Stimulated activated CD8-positive, alpha-beta memory T cell treated with anti-CD3 and anti-CD28 coated beads, Interleukin-15, amount 100 ng/mL, for 4 hours (primary cell): ENCODE results near the gene PTRH1.

Experiments used
- DNase-seq, 2 donors: peaks; one replicate each; pipeline ENCODE4 v3.0.0-alpha.2; 2020; ENCODE audit warnings: low read depth in 2 of 2

Gene PTRH1

DNA sequence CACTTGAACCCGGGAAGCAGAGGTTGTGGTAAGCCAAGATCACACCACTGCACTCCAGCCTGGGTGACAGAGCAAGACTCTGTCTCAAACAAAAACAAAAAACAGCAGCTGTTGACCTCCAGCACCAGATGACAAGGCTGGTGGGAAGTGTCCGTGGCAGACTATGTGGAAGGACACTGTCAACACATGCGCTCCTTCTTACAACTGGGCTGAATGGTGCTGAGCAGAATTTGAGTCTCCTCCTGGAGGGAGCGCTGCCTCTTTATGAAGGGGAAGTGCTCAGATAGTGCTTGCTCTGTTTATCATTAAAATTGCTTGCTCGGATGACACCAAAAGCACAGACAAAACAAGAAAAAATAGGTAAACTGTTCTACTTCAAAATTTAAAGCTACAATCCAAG is 17.9 kb downstream of the PTRH1 start:
- no peak for DNase-seq

DNA sequence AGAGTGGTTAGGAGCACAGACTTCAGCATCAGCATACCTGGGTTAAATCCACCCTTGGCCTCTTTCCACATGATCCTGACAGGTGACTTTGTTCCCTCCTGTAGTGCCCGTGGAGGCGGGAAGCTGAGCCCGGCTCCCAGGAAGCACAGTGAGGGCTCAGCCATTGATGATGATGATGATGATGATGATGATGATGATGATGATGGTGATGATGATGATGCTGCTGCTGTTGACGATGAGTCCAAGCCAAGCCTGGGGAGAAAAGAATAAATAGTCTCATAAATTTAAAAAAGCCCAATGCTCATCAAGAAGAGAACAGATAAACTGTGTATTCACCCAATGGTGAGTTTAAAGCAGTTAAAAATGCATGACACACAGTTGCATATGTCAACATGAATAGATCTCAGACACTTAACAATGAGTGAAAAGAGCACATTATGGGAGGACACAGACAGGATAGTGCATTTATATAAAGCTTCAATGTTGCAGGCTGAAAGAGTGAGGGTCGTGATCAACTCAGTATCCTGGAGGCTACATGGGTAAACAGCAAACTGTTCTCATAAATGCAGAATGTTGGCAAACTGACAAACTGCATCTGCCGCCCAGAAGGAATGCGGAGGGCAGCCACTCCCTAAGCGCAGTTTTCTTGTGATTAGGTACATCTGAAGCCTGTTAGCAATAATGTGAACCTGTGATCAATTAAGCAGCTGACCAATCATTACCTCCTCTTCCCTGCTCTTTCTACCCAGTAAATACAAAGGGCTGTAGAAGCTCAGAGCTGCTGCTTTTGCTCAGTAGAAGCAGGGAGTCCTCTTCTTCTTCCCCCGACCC is 20.4 kb downstream of the PTRH1 start:
- DNase-seq: no peak

DNA sequence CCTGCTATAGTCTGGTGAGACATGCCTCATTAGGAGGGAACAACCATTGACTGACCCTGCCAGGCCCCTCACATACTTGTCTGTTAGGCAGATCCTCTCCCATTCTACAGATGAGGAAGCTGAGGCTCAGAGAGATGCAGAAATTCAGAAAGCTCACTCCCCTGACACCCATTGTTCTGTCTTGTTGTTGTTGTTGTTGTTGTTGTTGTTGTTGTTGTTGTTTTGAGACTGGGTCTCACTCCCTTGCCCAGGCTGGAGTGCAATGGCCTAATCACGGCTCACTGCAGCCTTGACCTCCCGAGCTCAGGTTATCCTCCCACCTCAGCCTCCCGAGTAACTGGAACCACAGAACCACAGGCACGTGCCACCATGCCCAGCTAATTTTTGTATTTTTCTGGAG is 21.8 kb downstream of the PTRH1 start:
- DNase-seq: no peak

DNA sequence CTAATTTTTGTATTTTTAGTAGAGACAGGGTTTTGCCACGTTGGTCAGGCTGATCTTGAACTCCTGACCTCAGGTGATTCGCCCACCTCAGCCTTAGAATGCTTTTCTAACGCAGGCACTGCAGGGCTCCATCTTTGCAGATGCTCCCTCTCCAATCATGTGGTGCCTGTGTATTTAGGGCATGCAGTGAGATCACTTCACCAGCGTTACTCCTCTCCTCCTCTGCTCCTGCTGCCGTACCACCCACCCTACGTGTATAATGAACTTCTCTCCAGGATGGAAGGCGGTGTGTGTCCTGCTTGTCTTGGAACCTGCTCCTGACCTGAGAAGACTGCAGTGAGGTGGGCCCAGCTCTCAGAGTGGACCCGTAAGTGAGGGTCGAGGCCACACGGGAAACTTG is 22.3 kb downstream of the PTRH1 start:
- no peak for DNase-seq

DNA sequence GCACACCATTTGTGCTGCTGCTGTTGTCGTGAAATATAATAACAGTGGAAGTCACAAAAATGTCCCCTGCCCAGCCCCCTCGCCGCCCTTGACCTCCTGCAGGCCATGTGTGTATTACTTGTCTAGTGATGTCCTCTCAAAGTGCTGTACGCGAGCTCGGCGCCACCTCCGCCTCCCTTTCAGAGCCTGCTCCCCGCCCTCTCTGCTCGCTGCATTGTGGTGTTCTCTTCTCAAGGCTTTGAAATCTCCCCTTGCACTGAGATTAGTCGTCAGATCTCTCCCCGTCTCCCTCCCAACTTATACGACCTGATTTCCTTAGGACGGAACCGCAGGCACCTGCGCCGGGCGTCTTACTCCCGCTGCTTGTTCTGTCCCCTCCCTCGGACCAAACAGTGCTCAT is 23.4 kb downstream of the PTRH1 start:
- DNase-seq: no peak

DNA sequence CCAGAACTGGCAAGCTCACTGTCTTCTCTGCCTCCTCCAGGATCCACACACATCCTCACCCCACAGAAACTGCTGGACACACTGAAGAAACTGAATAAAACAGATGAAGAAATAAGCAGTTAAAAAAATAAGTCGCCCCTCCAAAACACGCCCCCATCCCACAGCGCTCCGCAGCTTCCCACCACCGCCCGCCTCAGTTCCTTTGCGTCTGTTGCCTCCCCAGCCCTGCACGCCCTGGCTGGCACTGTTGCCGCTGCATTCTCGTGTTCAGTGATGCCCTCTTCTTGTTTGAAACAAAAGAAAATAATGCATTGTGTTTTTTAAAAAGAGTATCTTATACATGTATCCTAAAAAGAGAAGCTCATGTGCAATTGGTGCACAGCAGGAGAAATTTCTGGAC is 24.7 kb downstream of the PTRH1 start:
- no peak for DNase-seq

DNA sequence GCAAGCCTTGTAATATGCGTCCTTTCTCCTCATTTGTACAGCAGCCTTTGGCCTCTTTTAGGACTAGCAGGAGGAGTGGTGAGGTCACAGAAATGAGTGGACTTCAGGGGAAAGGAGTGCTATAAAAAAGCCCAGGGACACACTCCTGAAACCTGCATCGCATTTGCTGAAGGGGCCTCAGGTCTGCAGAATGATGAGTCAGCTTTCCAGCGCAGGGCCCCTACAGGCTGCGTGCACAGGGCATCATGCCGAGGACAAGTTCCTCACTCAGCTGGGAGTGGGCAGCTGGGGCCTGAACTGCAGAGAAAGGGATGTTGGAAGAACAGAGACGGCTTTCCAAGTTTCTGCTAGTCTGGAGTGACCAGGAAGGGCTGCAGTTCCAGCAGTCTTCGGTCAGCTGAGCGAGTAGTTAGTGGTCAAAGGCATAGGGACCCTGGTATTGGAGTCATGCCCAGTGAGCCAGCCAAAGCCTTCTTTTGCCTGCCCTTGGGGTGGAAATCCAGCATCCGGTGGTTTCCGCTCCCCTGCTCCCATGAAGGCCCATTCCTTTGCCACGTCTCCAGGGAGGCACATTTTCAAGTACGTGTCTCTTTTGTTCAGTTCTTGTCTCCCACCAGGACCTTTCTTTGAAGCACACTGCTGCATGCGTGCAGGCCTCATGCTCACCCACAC is 26.0 kb downstream of the PTRH1 start:
- DNase-seq: no peak

DNA sequence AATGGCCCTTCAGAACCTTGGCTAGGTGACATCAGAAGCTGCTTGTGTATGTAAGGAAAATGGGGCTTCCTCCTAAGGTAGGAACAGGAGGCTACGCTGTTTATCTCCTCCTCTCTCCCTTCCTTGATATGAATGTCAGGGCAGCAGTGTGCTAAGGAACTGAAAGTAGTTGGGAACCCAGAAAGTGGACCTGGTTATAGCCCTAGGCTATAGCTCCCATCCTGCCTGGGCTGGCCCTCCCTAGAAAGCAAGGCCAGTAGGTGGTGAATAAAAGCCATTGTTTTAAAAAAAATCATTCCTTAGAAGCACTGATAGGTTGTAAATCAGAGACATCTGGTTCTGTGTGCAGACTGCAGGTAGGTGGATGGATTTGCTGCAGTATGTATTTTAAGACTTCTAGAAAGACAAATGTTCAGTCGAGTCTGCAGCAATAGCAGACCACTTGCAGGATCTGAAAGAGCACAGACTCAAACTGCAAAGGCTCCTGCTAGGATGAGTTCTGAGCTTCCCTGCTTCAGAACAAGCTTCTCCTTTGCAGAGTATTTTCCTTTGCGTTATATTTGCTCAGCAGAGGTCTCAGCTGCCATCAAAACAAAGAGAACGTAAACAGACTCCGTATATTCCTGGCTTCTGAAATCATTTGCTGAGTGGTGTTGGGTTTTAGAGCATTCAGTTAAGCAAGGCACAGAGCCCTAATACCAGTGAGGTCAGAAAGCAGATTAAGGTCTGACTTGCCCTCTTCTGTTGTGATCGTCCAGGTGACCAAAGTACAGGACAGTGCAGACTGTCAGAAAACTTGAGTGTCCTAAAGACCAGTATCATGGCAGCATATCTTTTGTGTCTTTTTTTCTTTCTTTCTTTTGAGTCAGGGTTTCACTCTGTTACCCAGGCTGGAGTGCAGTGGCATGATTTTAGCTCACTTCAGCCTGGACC is 28.7 kb downstream of the PTRH1 start:
- DNase-seq: no peak

DNA sequence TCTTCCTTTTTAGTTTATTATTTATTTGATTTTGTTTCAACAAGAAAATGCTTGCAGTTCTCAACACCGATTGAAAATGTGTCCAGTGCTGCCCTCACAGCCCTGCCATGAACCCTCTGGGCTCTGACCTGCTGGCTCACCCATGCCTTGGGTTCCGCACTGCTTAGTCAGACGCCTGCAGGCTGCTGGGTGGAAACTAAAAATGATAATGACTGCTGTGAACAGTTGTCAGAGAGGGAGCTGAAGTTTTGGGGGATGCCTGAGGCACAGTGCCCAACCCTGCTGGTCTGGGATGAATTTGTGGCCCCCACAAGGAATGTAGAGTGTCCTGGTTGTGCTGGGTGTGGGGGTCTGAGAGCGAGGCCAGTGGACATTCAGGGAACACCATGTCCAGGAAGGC is 30.9 kb downstream of the PTRH1 start:
- DNase-seq: no peak

DNA sequence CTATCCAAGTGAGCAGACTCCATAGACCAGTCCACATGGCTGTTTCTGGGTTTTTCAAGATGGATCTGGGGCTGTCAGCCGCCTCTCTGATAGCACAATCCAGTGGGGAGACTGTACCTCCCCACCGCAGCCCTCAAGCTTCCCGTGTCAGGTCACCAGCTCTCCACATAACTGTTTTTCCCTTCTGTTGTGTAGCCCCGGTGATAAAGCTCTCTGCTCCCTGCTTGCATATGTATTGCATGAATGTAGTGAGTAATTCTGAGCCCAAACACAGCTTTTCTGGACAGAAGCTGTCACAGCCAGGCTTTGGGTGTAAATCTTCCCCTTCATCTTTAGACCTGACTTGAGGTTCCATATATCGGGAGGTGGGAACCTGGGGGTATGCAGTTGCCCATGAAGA is 31.7 kb downstream of the PTRH1 start:
- no peak for DNase-seq

DNA sequence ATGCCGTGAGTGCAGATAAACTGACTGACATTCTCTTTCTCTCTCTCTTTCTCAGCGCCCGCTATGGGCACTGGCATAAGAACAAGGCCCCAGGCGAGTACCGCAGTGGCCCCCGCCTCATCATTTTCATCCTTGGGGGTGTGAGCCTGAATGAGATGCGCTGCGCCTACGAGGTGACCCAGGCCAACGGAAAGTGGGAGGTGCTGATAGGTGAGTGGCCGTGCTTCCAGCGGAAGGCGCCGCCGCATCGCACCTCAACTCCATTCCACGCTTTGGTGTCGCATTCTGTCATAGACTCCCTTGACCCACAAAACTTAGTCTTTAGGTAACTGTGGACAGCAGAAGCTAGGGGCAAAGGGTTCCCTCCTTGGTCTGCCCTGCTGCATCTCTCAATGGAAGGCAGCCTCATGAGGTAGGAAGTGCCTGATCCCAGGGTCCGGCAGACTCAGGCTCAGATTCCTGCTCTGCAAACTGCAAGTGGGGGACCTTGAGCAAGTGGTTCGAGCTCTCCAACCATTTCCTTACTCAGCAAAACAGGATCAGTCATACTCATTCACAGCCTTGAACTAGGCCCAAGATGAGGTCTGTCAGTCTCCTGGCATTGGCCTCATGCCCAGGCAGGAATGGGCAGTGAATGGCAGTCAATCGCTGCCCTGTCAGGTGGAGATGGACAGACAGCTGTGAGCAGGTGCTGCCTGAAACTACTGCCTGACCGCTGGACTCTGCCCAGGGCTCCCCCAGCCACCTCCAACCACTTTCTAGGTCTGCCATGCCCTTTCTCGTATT is 32.9 kb downstream of the PTRH1 start:
- no peak for DNase-seq

DNA sequence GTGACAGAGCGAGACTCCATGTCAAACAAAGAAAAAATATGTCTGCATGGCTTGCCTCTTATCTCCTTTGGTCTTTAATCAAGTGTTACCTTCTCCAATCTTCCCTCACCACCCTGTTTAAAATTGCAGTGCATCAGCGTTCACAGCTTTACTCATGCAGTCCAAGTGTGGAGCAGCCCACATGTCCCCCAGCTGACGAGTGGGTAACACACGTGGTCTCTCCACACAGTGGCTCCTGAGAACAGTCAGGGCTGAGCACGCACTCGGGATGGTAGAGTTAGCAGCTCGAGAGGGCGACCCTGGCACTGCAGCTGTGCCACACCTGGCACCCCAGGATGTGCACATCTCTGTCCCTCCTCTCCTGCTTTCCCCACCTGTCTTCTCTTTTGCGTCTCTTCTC is 34.6 kb downstream of the PTRH1 start:
- DNase-seq: no peak

DNA sequence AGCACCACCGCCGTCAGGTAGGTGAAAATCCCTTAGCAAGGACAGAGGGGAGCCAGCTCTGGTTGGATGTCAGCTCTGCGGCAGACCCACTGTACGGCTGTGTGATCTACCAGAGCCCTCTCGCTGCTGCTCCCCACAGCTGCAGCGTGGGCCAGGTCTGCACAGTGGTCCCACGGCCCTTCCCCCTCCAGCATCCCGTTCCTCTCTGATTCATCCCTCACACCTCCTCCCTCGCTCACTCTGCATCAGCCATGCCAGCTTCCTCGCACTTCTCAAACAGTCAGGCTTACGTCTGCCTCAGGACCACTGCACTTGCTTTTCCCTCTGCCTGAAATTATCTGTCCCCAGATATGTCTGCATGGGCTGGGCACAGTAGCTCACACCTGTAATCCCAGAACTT is 35.2 kb downstream of the PTRH1 start:
- DNase-seq: no peak

DNA sequence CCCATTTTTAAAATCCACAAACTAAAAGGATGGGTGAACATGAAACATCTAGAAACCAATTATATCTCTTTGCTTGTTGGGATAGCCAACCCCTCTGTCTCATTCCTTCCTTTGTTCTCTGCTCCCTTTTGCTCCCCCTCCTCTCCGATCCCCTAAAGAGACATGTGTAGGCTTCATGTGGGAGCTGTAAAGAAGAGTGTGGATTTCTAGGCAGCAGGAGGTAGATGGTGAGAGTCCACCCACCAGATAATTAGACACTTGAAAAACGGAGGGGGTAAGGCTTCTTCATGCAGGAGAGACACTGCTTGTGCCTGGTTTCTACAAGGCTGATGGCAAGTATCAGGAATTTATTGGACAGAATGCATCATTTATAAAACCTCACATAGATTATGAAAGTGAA is 36.0 kb downstream of the PTRH1 start:
- DNase-seq: no peak

DNA sequence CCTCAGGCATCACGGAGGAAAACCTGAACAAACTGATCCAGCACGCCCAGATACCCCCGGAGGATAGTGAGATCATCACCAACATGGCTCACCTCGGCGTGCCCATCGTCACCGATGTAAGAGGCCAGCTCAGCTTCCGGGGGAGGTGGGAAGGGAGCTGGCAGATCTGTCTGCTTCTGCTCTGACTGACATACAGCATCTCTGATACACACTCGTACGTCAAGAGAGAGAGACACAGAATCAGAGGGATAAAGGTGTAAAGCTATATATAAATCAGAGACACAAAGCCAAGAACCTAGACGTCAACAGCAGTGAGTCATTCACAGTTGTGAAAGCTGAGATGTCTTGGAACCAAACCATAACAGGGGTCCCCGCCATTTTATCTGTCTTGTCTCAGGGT is 38.8 kb downstream of the PTRH1 start:
- no peak for DNase-seq

DNA sequence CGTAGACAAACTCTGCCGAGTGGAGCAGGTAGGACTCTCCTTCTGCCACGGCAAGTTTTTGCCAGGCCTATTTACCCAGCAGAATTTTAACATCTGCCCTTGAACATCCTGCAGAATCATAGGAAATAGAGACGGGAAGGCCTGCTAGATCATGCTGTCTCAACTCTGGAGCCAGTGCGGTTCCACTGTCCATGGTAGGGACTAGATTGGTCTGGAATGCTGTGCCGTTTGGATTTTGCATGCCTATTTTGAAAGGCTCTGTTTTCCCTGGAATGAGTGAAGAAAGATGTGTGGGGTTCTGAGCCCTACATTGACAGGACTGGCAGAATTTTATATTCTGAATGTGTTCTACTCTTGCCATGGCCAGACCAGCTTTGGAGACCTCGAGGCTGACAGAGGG is 42.2 kb downstream of the PTRH1 start:
- DNase-seq: no peak

DNA sequence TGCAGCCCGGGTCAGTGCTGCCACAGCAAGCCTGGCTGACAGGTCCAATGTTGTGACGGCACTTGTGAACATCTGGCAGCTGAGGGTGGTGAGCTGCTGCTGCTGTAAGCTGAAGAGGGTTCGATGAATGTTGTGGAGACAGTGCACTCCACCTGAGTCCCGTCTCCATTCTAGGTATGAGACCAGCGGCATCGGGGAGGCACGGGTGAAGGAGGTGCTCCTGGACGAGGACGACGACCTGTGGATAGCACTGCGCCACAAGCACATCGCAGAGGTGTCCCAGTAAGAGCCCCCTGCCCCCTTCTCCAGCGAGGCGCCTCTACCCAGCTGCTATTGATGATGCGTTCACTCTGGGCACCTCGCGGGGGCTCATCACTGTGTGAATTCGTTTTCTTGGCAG is 47.6 kb downstream of the PTRH1 start:
- no peak for DNase-seq

DNA sequence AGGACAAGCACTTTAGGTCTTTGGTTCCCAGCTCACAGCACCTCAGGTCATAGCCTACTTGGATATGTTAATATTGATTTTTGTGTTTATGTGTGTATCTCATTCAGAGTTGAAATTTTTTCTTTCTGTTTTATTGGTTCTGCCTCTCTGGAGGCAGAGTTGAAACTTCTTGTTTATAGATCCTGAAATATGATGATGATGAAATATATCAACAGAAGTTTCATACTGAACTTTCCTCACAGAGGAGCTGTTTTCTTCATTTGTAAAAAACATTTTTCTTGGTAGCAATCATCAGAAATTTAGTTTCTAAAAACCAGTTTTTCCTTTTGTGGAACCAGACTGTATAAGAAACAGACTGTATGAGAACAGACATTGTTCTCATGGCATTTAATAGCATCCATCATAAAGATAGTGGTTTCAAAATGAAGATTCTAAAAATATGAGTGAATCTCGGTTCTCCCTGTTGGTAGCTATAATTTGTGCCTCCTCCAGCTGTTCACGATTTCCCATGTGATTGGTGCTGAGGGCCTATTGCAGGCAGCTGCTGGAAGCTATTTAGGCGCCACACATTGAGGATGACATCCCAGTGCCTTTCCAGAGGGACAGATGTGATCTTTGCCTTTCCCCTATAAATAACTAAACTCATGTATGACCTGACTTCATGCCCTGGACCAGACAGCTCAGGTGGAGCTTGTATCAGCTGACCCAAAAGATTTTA is 48.2 kb downstream of the PTRH1 start:
- DNase-seq: no peak

DNA sequence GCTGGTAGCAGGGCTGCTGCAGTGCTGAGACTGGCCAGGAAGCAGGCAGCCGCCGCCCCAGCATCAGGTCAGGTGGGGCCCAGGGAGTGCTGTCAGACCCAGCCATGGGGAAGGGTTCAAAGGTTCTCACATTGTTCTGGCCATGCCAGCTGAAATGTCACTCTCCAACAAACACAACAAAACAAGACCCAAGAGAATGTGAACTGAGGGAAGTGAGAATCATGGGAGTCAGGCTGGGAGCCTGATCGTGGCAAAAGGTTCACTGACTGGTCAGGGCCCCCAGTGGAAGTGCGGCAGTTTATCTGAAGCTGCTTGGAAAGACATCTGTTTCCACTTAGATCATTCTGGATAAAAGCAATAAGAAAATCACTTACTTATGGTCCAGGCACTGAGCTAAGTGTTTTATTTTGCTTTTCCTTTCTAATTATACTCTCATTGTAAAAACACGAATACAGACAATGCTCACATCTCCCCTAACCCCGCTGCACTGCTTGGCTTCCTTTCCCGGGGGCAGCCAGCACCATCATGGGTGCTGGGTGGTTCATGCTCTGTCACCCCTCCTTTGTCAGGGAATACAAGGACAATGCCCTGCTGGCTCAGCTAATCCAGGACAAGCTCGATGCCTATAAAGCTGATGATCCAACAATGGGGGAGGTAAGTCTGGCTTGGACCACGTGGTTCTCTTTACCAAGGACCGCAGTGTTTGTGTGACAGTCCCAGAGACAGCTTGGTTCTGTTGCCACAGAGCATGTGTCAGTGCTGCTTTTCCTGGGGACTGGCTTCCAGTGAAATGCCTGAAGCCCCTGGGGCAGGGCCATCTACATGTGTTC is 50.6 kb downstream of the PTRH1 start:
- DNase-seq: no peak

DNA sequence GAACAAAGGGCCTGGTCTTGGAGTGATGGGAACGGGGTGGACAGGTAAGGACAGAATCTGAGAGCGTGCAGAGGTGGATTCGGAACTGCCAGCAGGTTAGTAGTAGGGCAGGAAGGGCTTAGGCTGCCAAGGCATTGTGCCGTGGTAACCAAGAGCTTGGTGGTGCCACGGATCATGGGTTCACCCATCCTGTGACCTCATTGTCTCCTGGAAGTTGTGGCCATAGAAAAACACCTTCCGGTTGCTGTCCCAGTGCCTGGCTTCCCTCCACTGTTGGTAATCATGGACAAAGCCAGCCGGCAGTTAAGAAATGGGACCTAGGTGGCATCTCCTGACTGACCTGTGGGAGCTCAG is 51.2 kb downstream of the PTRH1 start:
- DNase-seq: no peak
